MM.1S (cell line): Measurements from ENCODE around the gene ZNF367.

Source experiments
- CTCF ChIP-seq: fragments of 300-600 bp; sonication (generic); IDR thresholded peaks from 2 replicates; pipeline ENCODE4 v1.5.1; 2016; ENCODE audit warnings: antibody characterized with exemption, low read length, mixed read lengths
- EZH2 ChIP-seq: fragments of 300-600 bp; sonication (generic); optimal IDR thresholded peaks from 2 replicates; pipeline ENCODE3; 2017; ENCODE audit warnings: low read depth, mild to moderate bottlenecking, antibody characterized with exemption, low read length, mixed read lengths
- EZH2phosphoT487 ChIP-seq: fragments of 300-600 bp; sonication (generic); IDR thresholded peaks from 2 replicates; pipeline ENCODE4 v1.6.1; 2018; ENCODE audit warnings: antibody characterized with exemption, low read length

- TF ChIP-seq CTCF (no peak), EZH2 (no peak), EZH2phosphoT487 (no peak)
Measured at GRCh38 chr9:96413302-96414221, 4.6 kb downstream of the ZNF367 start.
